Measurements from ENCODE around the gene HADH.

DNA sequence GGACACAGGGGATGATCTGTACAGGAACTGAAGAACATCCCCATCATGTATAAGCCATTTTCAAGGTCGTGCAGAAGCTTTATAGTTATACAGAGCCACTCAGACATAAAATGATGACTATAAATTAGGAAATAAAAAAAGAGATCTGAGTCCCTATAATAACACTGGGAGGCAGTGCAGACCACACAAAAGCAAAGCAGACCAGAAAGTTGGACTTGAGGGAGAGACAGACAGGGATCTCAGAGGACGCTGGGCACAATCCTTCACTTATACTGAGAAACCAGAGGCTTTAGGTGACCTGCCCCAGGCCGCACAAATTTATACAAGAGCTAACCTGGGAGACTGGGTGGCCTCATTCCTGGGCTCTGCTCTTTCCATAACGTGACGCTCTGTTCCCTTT lies 70.5 kb downstream of the HADH start:
- TF ChIP-seq JUND (IDR thresholded peaks at IDR 0.05) (no peak), GABPA (IDR thresholded peaks at IDR 0.05 in 1 of 2, conservative IDR thresholded peaks at IDR 0.05 in 1 of 2) (no peak), RAD21 (IDR thresholded peaks at IDR 0.05) (peak; percentile 75 to 76), FOXA1 (IDR thresholded peaks at IDR 0.05) (no peak), RXRA (IDR thresholded peaks at IDR 0.05) (no peak), EGR1 (IDR thresholded peaks at IDR 0.05; ENCODE audit: low read depth in 2 of 2) (no peak), TAF1 (conservative IDR thresholded peaks at IDR 0.05) (no peak), YY1 (IDR thresholded peaks at IDR 0.05) (no peak)
- TF ChIP-seq, protein P1, sequence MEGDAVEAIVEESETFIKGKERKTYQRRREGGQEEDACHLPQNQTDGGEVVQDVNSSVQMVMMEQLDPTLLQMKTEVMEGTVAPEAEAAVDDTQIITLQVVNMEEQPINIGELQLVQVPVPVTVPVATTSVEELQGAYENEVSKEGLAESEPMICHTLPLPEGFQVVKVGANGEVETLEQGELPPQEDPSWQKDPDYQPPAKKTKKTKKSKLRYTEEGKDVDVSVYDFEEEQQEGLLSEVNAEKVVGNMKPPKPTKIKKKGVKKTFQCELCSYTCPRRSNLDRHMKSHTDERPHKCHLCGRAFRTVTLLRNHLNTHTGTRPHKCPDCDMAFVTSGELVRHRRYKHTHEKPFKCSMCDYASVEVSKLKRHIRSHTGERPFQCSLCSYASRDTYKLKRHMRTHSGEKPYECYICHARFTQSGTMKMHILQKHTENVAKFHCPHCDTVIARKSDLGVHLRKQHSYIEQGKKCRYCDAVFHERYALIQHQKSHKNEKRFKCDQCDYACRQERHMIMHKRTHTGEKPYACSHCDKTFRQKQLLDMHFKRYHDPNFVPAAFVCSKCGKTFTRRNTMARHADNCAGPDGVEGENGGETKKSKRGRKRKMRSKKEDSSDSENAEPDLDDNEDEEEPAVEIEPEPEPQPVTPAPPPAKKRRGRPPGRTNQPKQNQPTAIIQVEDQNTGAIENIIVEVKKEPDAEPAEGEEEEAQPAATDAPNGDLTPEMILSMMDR (IDR thresholded peaks at IDR 0.05; ENCODE audit: low read depth, low read length, missing input control): peak; percentile 46
- TF ChIP-seq, protein P2, sequence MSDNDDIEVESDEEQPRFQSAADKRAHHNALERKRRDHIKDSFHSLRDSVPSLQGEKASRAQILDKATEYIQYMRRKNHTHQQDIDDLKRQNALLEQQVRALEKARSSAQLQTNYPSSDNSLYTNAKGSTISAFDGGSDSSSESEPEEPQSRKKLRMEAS (IDR thresholded peaks at IDR 0.05): no peak
- TF ChIP-seq, protein P3, sequence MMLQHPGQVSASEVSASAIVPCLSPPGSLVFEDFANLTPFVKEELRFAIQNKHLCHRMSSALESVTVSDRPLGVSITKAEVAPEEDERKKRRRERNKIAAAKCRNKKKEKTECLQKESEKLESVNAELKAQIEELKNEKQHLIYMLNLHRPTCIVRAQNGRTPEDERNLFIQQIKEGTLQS (IDR thresholded peaks at IDR 0.05): no peak
- TF ChIP-seq, protein P4, sequence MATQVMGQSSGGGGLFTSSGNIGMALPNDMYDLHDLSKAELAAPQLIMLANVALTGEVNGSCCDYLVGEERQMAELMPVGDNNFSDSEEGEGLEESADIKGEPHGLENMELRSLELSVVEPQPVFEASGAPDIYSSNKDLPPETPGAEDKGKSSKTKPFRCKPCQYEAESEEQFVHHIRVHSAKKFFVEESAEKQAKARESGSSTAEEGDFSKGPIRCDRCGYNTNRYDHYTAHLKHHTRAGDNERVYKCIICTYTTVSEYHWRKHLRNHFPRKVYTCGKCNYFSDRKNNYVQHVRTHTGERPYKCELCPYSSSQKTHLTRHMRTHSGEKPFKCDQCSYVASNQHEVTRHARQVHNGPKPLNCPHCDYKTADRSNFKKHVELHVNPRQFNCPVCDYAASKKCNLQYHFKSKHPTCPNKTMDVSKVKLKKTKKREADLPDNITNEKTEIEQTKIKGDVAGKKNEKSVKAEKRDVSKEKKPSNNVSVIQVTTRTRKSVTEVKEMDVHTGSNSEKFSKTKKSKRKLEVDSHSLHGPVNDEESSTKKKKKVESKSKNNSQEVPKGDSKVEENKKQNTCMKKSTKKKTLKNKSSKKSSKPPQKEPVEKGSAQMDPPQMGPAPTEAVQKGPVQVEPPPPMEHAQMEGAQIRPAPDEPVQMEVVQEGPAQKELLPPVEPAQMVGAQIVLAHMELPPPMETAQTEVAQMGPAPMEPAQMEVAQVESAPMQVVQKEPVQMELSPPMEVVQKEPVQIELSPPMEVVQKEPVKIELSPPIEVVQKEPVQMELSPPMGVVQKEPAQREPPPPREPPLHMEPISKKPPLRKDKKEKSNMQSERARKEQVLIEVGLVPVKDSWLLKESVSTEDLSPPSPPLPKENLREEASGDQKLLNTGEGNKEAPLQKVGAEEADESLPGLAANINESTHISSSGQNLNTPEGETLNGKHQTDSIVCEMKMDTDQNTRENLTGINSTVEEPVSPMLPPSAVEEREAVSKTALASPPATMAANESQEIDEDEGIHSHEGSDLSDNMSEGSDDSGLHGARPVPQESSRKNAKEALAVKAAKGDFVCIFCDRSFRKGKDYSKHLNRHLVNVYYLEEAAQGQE (IDR thresholded peaks at IDR 0.05): no peak
- TF ChIP-seq, protein P5, sequence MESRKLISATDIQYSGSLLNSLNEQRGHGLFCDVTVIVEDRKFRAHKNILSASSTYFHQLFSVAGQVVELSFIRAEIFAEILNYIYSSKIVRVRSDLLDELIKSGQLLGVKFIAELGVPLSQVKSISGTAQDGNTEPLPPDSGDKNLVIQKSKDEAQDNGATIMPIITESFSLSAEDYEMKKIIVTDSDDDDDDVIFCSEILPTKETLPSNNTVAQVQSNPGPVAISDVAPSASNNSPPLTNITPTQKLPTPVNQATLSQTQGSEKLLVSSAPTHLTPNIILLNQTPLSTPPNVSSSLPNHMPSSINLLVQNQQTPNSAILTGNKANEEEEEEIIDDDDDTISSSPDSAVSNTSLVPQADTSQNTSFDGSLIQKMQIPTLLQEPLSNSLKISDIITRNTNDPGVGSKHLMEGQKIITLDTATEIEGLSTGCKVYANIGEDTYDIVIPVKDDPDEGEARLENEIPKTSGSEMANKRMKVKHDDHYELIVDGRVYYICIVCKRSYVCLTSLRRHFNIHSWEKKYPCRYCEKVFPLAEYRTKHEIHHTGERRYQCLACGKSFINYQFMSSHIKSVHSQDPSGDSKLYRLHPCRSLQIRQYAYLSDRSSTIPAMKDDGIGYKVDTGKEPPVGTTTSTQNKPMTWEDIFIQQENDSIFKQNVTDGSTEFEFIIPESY (IDR thresholded peaks at IDR 0.05): no peak

All from liver (tissue), 3 donors.